ENCODE measurements around the gene TMEM117. TPM values are rescaled to one million over a fixed set of nuclear protein-coding genes. Genes with fewer than 3 reads are reported as not detected.

TMEM117 gene
- total RNA-seq, 1 donor from 2014 or later: 22.1 TPM

GRCh38 chr12:43826681-43827080, 9.2 kb upstream of the TMEM117 start:
- H3K4me3 ChIP-seq: no peak overlapping the region
- no peaks in the 10 kb centered on the region for H3K36me3 ChIP-seq
- no peaks in the 10 kb centered on the region for H3K9me3 ChIP-seq
- H3K27ac ChIP-seq: no peak overlapping the region
- peaks cover 4% of the 10 kb centered on the region for H3K27me3 ChIP-seq
- no peaks in the 10 kb centered on the region for H3K4me1 ChIP-seq
- intact Hi-C loops (cut with DNase I): no loop called here
- no peak for TF ChIP-seq POLR2A (IDR thresholded peaks at IDR 0.05)
- TF ChIP-seq POLR2AphosphoS5 (IDR thresholded peaks at IDR 0.05; ENCODE audit: insufficient read depth in 1 of 2, low read depth in 1 of 2): no peak
- no peak for TF ChIP-seq CTCF (IDR thresholded peaks at IDR 0.05)
- DNase-seq (ENCODE audit: extremely low spot score in 2 of 2): no peak

- H3K9me3 ChIP-seq: no peaks in the 10 kb centered on the region
- intact Hi-C loops (cut with DNase I): no loop called here
- no peak for TF ChIP-seq CTCF (IDR thresholded peaks at IDR 0.05)
- TF ChIP-seq POLR2AphosphoS5 (IDR thresholded peaks at IDR 0.05; ENCODE audit: insufficient read depth in 1 of 2, low read depth in 1 of 2): no peak
- no peak for TF ChIP-seq POLR2A (IDR thresholded peaks at IDR 0.05)
- H3K4me1 ChIP-seq: no peaks in the 10 kb centered on the region
- no peak for DNase-seq (ENCODE audit: extremely low spot score in 2 of 2)
- H3K4me3 ChIP-seq: no peak overlapping the region
- H3K27ac ChIP-seq: no peak overlapping the region
- peaks cover 4% of the 10 kb centered on the region for H3K27me3 ChIP-seq
- H3K36me3 ChIP-seq: no peaks in the 10 kb centered on the region
Observed at GRCh38 chr12:43827093-43827492, 8.8 kb upstream of the TMEM117 start.

- intact Hi-C loops (cut with DNase I): loop anchor here (2.0 kb wide), 1 partner anchor 22 kb away; no protein-coding TSS in a partner anchor
- no peak overlapping the region for H3K27ac ChIP-seq
- H3K4me1 ChIP-seq: peaks cover 29% of the 10 kb centered on the region
- H3K36me3 ChIP-seq: no peaks in the 10 kb centered on the region
- peaks cover 4% of the 10 kb centered on the region for H3K27me3 ChIP-seq
- TF ChIP-seq POLR2A (IDR thresholded peaks at IDR 0.05) (no peak), CTCF (IDR thresholded peaks at IDR 0.05) (no peak), POLR2AphosphoS5 (IDR thresholded peaks at IDR 0.05; ENCODE audit: insufficient read depth in 1 of 2, low read depth in 1 of 2) (no peak)
- DNase-seq (ENCODE audit: extremely low spot score in 2 of 2): no peak
- no peak overlapping the region for H3K4me3 ChIP-seq
- no peaks in the 10 kb centered on the region for H3K9me3 ChIP-seq
Observed at GRCh38 chr12:43832463-43833168, 3.3 kb upstream of the TMEM117 start.

- Histone ChIP-seq H3K27ac (peak overlapping the region; percentile 91), H3K4me3 (peak overlapping the region; percentile 62 to 69), H3K27me3 (no peaks in the 10 kb centered on the region), H3K9me3 (no peaks in the 10 kb centered on the region), H3K36me3 (no peaks in the 10 kb centered on the region), H3K4me1 (peaks cover 30% of the 10 kb centered on the region)
- no peak for DNase-seq (ENCODE audit: extremely low spot score in 2 of 2)
- TF ChIP-seq POLR2A (IDR thresholded peaks at IDR 0.05) (no peak), CTCF (IDR thresholded peaks at IDR 0.05) (no peak), POLR2AphosphoS5 (IDR thresholded peaks at IDR 0.05; ENCODE audit: insufficient read depth in 1 of 2, low read depth in 1 of 2) (no peak)
- intact Hi-C loops (cut with DNase I): no loop called here
Observed at GRCh38 chr12:43835264-43835655, 621 bp upstream of the TMEM117 start.

GRCh38 chr12:43836475-43836989, 651 bp downstream of the TMEM117 start:
- Histone ChIP-seq H3K4me3 (peak overlapping the region; percentile 62 to 69), H3K36me3 (no peaks in the 10 kb centered on the region), H3K9me3 (no peaks in the 10 kb centered on the region), H3K27ac (peak overlapping the region; percentile 91), H3K27me3 (no peaks in the 10 kb centered on the region), H3K4me1 (peaks cover 30% of the 10 kb centered on the region)
- peak in 1 of 2 donors; percentile 33 for TF ChIP-seq POLR2AphosphoS5 (IDR thresholded peaks at IDR 0.05; ENCODE audit: insufficient read depth in 1 of 2, low read depth in 1 of 2)
- no peak for TF ChIP-seq POLR2A (IDR thresholded peaks at IDR 0.05)
- TF ChIP-seq CTCF (IDR thresholded peaks at IDR 0.05): no peak
- no peak for DNase-seq (ENCODE audit: extremely low spot score in 2 of 2)
- intact Hi-C loops (cut with DNase I): no loop called here
